Heart left ventricle (tissue), 16 donors: ENCODE results near the gene S1PR2. TPM values are rescaled to one million over a fixed set of nuclear protein-coding genes. Genes with fewer than 3 reads are reported as not detected.
A peak's percentile ranks its signal among the peaks of the same experiment; 100 is the strongest.

ENCODE experiments used
- ATAC-seq, 4 donors: fragments of 200-7000 bp; cut with Tn5 transposase; one replicate each; pipeline ENCODE4 v1.9.1; 2020 to 2022; ENCODE audit warnings: moderate library complexity in 4 of 4, mild to moderate bottlenecking in 3 of 4, moderate number of reproducible peaks in 1 of 4
- DNase-seq, 5 donors: peaks; one replicate each; pipeline ENCODE4 v3.0.0-alpha.2; 2020
- H3K27ac ChIP-seq, 12 donors: fragments of 200-600 bp; sonication (generic) in 4 of 12; one replicate each; pipeline versions ENCODE4 v1.5.0 to v1.8.0; 2016 to 2022; ENCODE audit warnings: mild to moderate bottlenecking in 2 of 12
- H3K27me3 ChIP-seq, 9 donors: fragments of 200-600 bp; sonication (generic) in 2 of 9; one replicate each; pipeline versions ENCODE4 v1.5.1 to v1.8.0; 2016 to 2022; ENCODE audit warnings: mild to moderate bottlenecking in 3 of 9
- H3K36me3 ChIP-seq, 9 donors: fragments of 200-600 bp; sonication (generic) in 2 of 9; one replicate each; pipeline versions ENCODE4 v1.5.0 to v1.8.0; 2018 to 2022; ENCODE audit warnings: mild to moderate bottlenecking in 2 of 9
- H3K4me1 ChIP-seq, 12 donors: fragments of 200-600 bp; sonication (generic) in 4 of 12; one replicate each; pipeline versions ENCODE4 v1.5.0 to v1.8.0; 2016 to 2022; ENCODE audit warnings: mild to moderate bottlenecking in 3 of 12
- H3K4me3 ChIP-seq, 12 donors: fragments of 200-600 bp; sonication (generic) in 4 of 12; one replicate each; pipeline versions ENCODE4 v1.5.0 to v1.8.0; 2017 to 2022; ENCODE audit warnings: mild to moderate bottlenecking in 9 of 12, moderate library complexity in 4 of 12
- H3K9me3 ChIP-seq, 12 donors: fragments of 200-600 bp; sonication (generic) in 4 of 12; one replicate each; pipeline versions ENCODE4 v1.5.0 to v1.8.0; 2016 to 2022; ENCODE audit warnings: mild to moderate bottlenecking in 1 of 12
- CTCF ChIP-seq, 12 donors: fragments of 200-600 bp; sonication (generic) in 4 of 12; IDR thresholded peaks; one replicate each; pipeline versions ENCODE4 v1.5.0 to v1.8.0; 2018 to 2022; ENCODE audit warnings: antibody characterized with exemption in 12 of 12, mild to moderate bottlenecking in 5 of 12
- POLR2A ChIP-seq, 2 donors: fragments of 450-650 bp; IDR thresholded peaks; one replicate each; pipeline ENCODE4 v1.6.1; 2017; ENCODE audit warnings: antibody characterized with exemption in 2 of 2, mild to moderate bottlenecking in 2 of 2, moderate library complexity in 2 of 2
- WGBS, 4 donors: extraction: QIAGEN DNeasy Blood & Tissue Kit in 2 of 4; methylation state at CpG; one replicate each; pipeline versions ENCODE4 v1.1.5 to v1.1.7; 2013 to 2018; 5-methylcytosine and 5-hydroxymethylcytosine counted together
- intact Hi-C, 10 donors: fragments of 100-400 bp; cut with DNase I; formaldehyde crosslinking; loops; one replicate each; pipeline versions ENCODE4 v1.11.1 to v1.14.2; 2022
- long read RNA-seq, 3 donors: library from polyadenylated mRNA; unstranded; transcript quantifications; one replicate each; pipeline ENCODE4 v2.0.0, GENCODE V29; 2020 to 2021
- polyA plus RNA-seq, 2 donors: library from polyadenylated mRNA; stranded (reverse); fragments of 200-250 nt; gene quantifications; one replicate each; pipeline ENCODE4 v1.2.3, GENCODE V29; 2013
- total RNA-seq, 9 donors: library from RNA; depleted of rRNA in 2 of 9; stranded (reverse); fragments of >200 nt in 2 of 9; fragmentation: NEBNext Ultra II Directional in 3 of 9; extraction: Animal tissue kit (Norgen Biotek cat#: 25700) in 3 of 9; gene quantifications; one replicate each; pipeline versions ENCODE4 v1.1.0 to v1.2.4, GENCODE V29; 2016 to 2023
- donor health status: ischemic (EF 13 %, LVEDD 7.1; RV severe dilation, severe dysfunction).
- donor health status: healthy with polysubstance abuse.
- donor health status: DM: no; HTN: yes; CAD: no.
- donor health status: DM: no; HTN: no; CAD: no.
- donor health status: ischemic (EF 25% LVEDD 6.9; RV normal size, moderate dysfunction).
- donor health status: ischemic (EF 25% LVEDD 5.7; RV mildly dilated, moderate dysfunction).
- donor health status: healthy.
- donor health status: DM: yes; HTN: yes; CAD: no.
- donor health status: ischemic (EF 35%, LVEDD 5.7; RV mildly dilated, moderate dysfunction).
- donor health status: nonischemic (EF 11% LVEDD 7.7; RV severe dilation, severe dysfunction).
- donor health status: DM: yes; HTN: yes; CAD: no.
- donor health status: PGD.
- donor health status: ischemic (EF 29% LVEDD 5.4; RV normal size, mild dysfunction).
- donor health status: nonischemic (EF 23%, LVEDD 6.1; RV moderate dilation, normal function).

Gene S1PR2
- total RNA-seq (10 to 100 TPM in 1 of 9 donors, 1 to 10 TPM in 8; 1.7 to 14.2 (median 4.4) TPM), polyA plus RNA-seq (1 to 10 TPM; 1.0 to 4.3 TPM)
- long read RNA-seq, donor 1, partial matches to known transcripts, result 0 of 1 reads
- long read RNA-seq, donor 1, other reads (novel, unspliced or antisense), result 1 of 1 reads
- long read RNA-seq, donor 2, partial matches to known transcripts, result 0 of 1 reads
- long read RNA-seq, donor 2, other reads (novel, unspliced or antisense), result 1 of 1 reads
- long read RNA-seq, donor 3, result 0 reads

- 0 to 1% (median 0%) methylated on average over 24 to 73 of the region's 73 CpGs; no CpG with 5 or more reads in 1 of the 4 donors for WGBS, 4 donors
- intact Hi-C loops, result loop anchor here in 1 of 10 donors (5.0 kb wide), 1 partner anchor 39 kb away; the partner anchor contains the start of gene DNMT1
These were observed at the start of gene S1PR2 for GRCh38 chr19:10230861-10231611. S1PR2 (minus strand) TSS chr19:10231331; CDS start chr19:10224905, 6,426 bp downstream.

GRCh38 chr19:10279737-10280442, 48.8 kb upstream of the S1PR2 start:
- ATAC-seq, result no peak
- TF ChIP-seq POLR2A (IDR thresholded peaks at IDR 0.05), result no peak
- TF ChIP-seq CTCF (IDR thresholded peaks at IDR 0.05), result no peak
- no peak for DNase-seq
- Histone ChIP-seq H3K36me3 (peaks cover 0 to 100% (median 38%) of the 10 kb centered on the region in 9 donors), H3K4me1 (peaks cover 0 to 30% (median 0%) of the 10 kb centered on the region in 12 donors), H3K9me3 (no peaks in the 10 kb centered on the region), H3K27ac (no peak overlapping the region), H3K4me3 (no peak overlapping the region), H3K27me3 (no peaks in the 10 kb centered on the region)
- intact Hi-C loops, result no loop called here
- 82 to 85% (median 84%) methylated on average over 5 of the region's 5 CpGs for WGBS, 4 donors

More at GRCh38 chr19:10230861-10231611, at the start of gene S1PR2:
- H3K4me1 ChIP-seq, result peaks cover 0 to 60% (median 36%) of the 10 kb centered on the region in 12 donors
- peak within 1 kb of the TSS; percentile 54 to 99 (median 94) for H3K27ac ChIP-seq
- H3K4me3 ChIP-seq, result peak within 1 kb of the TSS; percentile 68 to 99 (median 90)
- ATAC-seq, result peak; percentile 30 to 73 (median 68)
- H3K27me3 ChIP-seq, result peaks cover 0 to 11% (median 0%) of the 10 kb centered on the region in 9 donors
- TF ChIP-seq CTCF (IDR thresholded peaks at IDR 0.05) (peak in 2 of 12 donors; percentile 7 to 10), POLR2A (IDR thresholded peaks at IDR 0.05) (peak in 1 of 2 donors; percentile 60)
- no peaks in the 10 kb centered on the region for H3K36me3 ChIP-seq
- DNase-seq, result peak; percentile 87 to 92 (median 89)
- no peaks in the 10 kb centered on the region for H3K9me3 ChIP-seq

- intact Hi-C loops, result no loop called here
- no peak for DNase-seq
- H3K27ac ChIP-seq, result no peak overlapping the region
- H3K4me1 ChIP-seq, result peaks cover 0 to 34% (median 0%) of the 10 kb centered on the region in 12 donors
- no peaks in the 10 kb centered on the region for H3K9me3 ChIP-seq
- H3K36me3 ChIP-seq, result peaks cover 0 to 99% (median 34%) of the 10 kb centered on the region in 9 donors
- no peaks in the 10 kb centered on the region for H3K27me3 ChIP-seq
- no peak overlapping the region for H3K4me3 ChIP-seq
- WGBS, 4 donors, result 95 to 100% (median 98%) methylated on average over 1 of the region's 1 CpG
- ATAC-seq, result no peak
- TF ChIP-seq POLR2A (IDR thresholded peaks at IDR 0.05), result no peak
These were observed 47.8 kb upstream of the S1PR2 start for GRCh38 chr19:10278935-10279334.

GRCh38 chr19:10277795-10278589, 46.9 kb upstream of the S1PR2 start:
- H3K27ac ChIP-seq, result no peak overlapping the region
- no peaks in the 10 kb centered on the region for H3K27me3 ChIP-seq
- H3K4me3 ChIP-seq, result no peak overlapping the region
- WGBS, 4 donors, result 89 to 91% (median 90%) methylated on average over 9 of the region's 9 CpGs
- H3K9me3 ChIP-seq, result no peaks in the 10 kb centered on the region
- intact Hi-C loops, result no loop called here
- DNase-seq (no peak), ATAC-seq (no peak)
- peaks cover 0 to 42% (median 0%) of the 10 kb centered on the region in 12 donors for H3K4me1 ChIP-seq
- H3K36me3 ChIP-seq, result peaks cover 0 to 90% (median 28%) of the 10 kb centered on the region in 9 donors
- TF ChIP-seq POLR2A (IDR thresholded peaks at IDR 0.05) (no peak), CTCF (IDR thresholded peaks at IDR 0.05) (no peak)
